Upper lobe of left lung (tissue), 6 donors: ENCODE results near the gene GAL3ST2. TPM values are rescaled to one million over a fixed set of nuclear protein-coding genes. Genes with fewer than 3 reads are reported as not detected.
A peak's percentile ranks its signal among the peaks of the same experiment; 100 is the strongest.

Experiments used
- ATAC-seq, 2 donors: fragments of 200-7000 bp; cut with Tn5 transposase; one replicate each; pipeline ENCODE4 v1.9.1; 2022; ENCODE audit warnings: mild to moderate bottlenecking in 2 of 2, moderate library complexity in 2 of 2; ENCODE audit not compliant: low FRiP score in 2 of 2
- DNase-seq, 2 donors: peaks; one replicate each; pipeline ENCODE4 v3.0.0-alpha.2; 2019 to 2020
- H3K27ac ChIP-seq, 4 donors: fragments of 200-600 bp; sonication (generic); one replicate each; pipeline ENCODE4 v1.5.1; 2016 to 2019
- H3K27me3 ChIP-seq, 4 donors: fragments of 200-600 bp; sonication (generic); one replicate each; pipeline ENCODE4 v1.5.1; 2017 to 2019
- H3K36me3 ChIP-seq, 4 donors: fragments of 200-600 bp; sonication (generic); one replicate each; pipeline ENCODE4 v1.5.1; 2016 to 2019
- H3K4me1 ChIP-seq, 4 donors: fragments of 200-600 bp; sonication (generic); one replicate each; pipeline ENCODE4 v1.5.1; 2018 to 2019
- H3K4me3 ChIP-seq, 4 donors: fragments of 200-600 bp; sonication (generic); one replicate each; pipeline ENCODE4 v1.5.1; 2017 to 2019; ENCODE audit warnings: mild to moderate bottlenecking in 2 of 4, moderate library complexity in 1 of 4
- H3K9me3 ChIP-seq, 4 donors: fragments of 200-600 bp; sonication (generic); one replicate each; pipeline ENCODE4 v1.5.1; 2018 to 2019
- CTCF ChIP-seq, 6 experiments: fragments of 450-650 bp in 4 of 6; fragments of 200-600 bp in 2 of 6; sonication (generic) in 2 of 6; IDR thresholded peaks; one replicate each; pipeline ENCODE4 v1.5.1; 2016 to 2019; ENCODE audit warnings: antibody characterized with exemption in 6 of 6
- EP300 ChIP-seq, 4 donors: sonication (generic); formaldehyde crosslinking; IDR thresholded peaks; one replicate each; pipeline ENCODE4 v1.5.1; 2017; ENCODE audit warnings: antibody characterized with exemption in 4 of 4, control low read depth in 2 of 4
- POLR2A ChIP-seq, 4 donors: fragments of 450-650 bp; IDR thresholded peaks; one replicate each; pipeline ENCODE4 v1.5.1; 2016 to 2017; ENCODE audit warnings: antibody characterized with exemption in 4 of 4, mild to moderate bottlenecking in 2 of 4
- POLR2AphosphoS5 ChIP-seq, 2 donors: sonication (generic); formaldehyde crosslinking; IDR thresholded peaks; one replicate each; pipeline ENCODE4 v1.5.1; 2017; ENCODE audit warnings: antibody characterized with exemption in 2 of 2
- WGBS, 2 donors: methylation state at CpG; one replicate each; pipeline ENCODE4 v1.1.5; 2017 to 2018; 5-methylcytosine and 5-hydroxymethylcytosine counted together
- total RNA-seq, 6 donors: library from RNA; depleted of rRNA in 4 of 6; stranded (reverse); fragments of >200 nt in 4 of 6; gene quantifications; one replicate each; pipeline versions ENCODE4 v1.1.0 to v1.2.1, GENCODE V29; 2016 to 2021
- donor health status: DM: no; HTN: no; CAD: no; lungs with moderate emphysema.
- donor health status: DM: no; HTN: yes; CAD: no; lungs with severe emphysema.

The GAL3ST2 gene
- total RNA-seq, 6 donors from 2014 or later = 0.59 to 2.1 (median 0.91) TPM; not detected in 3

DNA sequence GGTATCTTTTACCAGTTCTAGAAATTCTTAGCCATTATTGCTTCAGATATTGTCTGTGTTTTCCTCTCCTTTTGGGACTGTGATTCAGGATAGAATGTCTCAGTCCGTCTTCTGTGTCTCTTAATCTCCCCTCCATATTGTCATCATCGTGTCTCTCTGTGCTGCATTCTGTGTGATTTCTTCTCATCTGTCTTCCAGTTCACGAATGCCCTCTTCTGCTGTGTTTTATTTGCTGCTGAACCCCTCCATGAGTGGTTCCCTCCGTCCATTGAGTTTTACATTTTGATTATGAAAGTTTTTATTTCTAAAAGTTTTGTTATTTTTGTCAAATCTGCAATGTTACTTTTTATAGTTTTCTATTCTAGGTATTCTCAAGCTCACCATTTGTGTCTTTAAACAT is 30.5 kb upstream of the GAL3ST2 start:
- 94 to 98% methylated on average over 4 of the region's 4 CpGs for WGBS, 2 donors
- H3K27ac ChIP-seq = no peak overlapping the region
- H3K4me1 ChIP-seq = peaks cover 0 to 12% (median 0%) of the 10 kb centered on the region in 4 donors
- ATAC-seq (no peak), DNase-seq (no peak)
- no peaks in the 10 kb centered on the region for H3K9me3 ChIP-seq
- TF ChIP-seq CTCF (IDR thresholded peaks at IDR 0.05) (no peak), POLR2A (IDR thresholded peaks at IDR 0.05) (no peak), POLR2AphosphoS5 (IDR thresholded peaks at IDR 0.05) (no peak)
- no peak overlapping the region for H3K4me3 ChIP-seq
- H3K27me3 ChIP-seq = no peaks in the 10 kb centered on the region
- peaks cover 0 to 44% (median 30%) of the 10 kb centered on the region in 4 donors for H3K36me3 ChIP-seq

DNA sequence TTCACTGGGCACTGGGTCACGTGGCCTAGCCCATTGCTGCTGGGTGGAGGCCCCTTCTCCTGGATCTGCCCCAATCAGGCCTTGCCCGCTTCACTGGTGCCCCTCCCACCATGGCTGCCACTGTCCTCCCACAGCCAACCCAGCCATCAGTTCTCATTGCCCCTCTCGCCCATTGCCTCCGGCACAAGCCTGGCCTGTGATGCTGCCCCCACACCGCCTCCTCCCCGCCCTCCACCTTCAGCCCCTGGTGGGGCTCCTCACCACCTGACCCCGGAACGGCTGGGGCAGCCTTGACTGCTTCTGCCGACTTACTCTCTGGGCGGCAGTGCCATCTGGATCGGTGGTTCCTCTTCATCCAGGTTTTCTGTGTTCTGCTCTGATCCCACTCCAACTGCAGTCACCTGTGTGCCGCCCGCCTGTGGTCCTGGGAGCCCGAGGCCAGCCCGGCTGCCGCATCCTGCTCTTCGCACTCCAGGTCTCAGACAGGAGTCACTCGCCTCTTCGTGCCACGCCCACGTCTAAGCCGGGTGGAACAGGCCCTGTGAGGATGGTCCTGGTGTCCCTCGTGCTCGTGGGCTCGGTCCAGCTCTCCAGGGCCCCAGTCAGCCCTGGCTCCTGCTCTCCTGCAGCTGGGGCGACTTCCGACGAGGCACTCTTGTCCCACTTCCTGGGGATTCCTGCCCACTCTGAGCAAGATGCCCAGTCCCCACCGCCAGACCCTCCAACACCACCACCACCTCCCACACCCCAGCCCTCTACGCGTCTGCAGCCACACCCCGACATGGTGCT is 28.0 kb upstream of the GAL3ST2 start:
- WGBS, 2 donors = 94 to 96% methylated on average over 27 to 32 of the region's 32 CpGs
- Histone ChIP-seq H3K9me3 (no peaks in the 10 kb centered on the region), H3K36me3 (peaks cover 0 to 54% (median 32%) of the 10 kb centered on the region in 4 donors), H3K27ac (no peak overlapping the region), H3K4me1 (peaks cover 0 to 12% (median 0%) of the 10 kb centered on the region in 4 donors), H3K27me3 (no peaks in the 10 kb centered on the region), H3K4me3 (no peak overlapping the region)
- DNase-seq (peak in 1 of 2 donors; percentile 66), ATAC-seq (no peak)
- TF ChIP-seq EP300 (IDR thresholded peaks at IDR 0.05) (no peak), POLR2A (IDR thresholded peaks at IDR 0.05) (no peak), CTCF (IDR thresholded peaks at IDR 0.05) (no peak), POLR2AphosphoS5 (IDR thresholded peaks at IDR 0.05) (no peak)

- H3K4me3 ChIP-seq = no peak overlapping the region
- H3K27ac ChIP-seq = peak overlapping the region in 1 of 4 donors; percentile 48
- ATAC-seq = no peak
- WGBS, 2 donors = 71 to 80% methylated on average over 7 to 18 of the region's 22 CpGs
- peaks cover 0 to 12% (median 0%) of the 10 kb centered on the region in 4 donors for H3K4me1 ChIP-seq
- H3K9me3 ChIP-seq = no peaks in the 10 kb centered on the region
- TF ChIP-seq POLR2AphosphoS5 (IDR thresholded peaks at IDR 0.05) = no peak
- no peak for TF ChIP-seq CTCF (IDR thresholded peaks at IDR 0.05)
- TF ChIP-seq EP300 (IDR thresholded peaks at IDR 0.05) = no peak
- TF ChIP-seq POLR2A (IDR thresholded peaks at IDR 0.05) = no peak
- H3K27me3 ChIP-seq = no peaks in the 10 kb centered on the region
- DNase-seq = no peak
- peaks cover 0 to 53% (median 24%) of the 10 kb centered on the region in 4 donors for H3K36me3 ChIP-seq
Observed at GRCh38 chr2:241750076-241750840, 26.4 kb upstream of the GAL3ST2 start.

DNA sequence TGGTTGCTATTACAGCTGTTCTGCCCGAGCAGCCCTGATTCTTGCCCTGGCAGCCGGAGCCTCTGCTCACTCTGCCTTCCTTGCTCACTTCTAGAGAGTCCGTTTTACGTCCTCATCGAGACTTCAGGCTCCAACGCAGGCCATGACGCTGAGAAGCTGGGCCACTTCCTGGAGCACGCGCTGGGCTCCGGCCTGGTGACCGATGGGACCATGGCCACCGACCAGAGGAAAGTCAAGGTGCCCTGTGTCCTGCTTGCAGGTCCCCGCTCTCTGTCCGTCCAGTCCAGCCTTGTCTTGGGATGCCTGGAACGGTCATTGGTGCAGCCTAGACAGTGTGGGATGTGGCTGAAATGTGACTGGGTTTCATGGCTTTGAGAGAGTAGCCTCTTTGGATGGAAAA is 25.5 kb upstream of the GAL3ST2 start:
- Histone ChIP-seq H3K27ac (peak overlapping the region in 1 of 4 donors; percentile 48), H3K4me3 (no peak overlapping the region), H3K4me1 (peaks cover 0 to 12% (median 0%) of the 10 kb centered on the region in 4 donors), H3K9me3 (no peaks in the 10 kb centered on the region), H3K36me3 (peaks cover 0 to 54% (median 30%) of the 10 kb centered on the region in 4 donors), H3K27me3 (no peaks in the 10 kb centered on the region)
- ATAC-seq = no peak
- TF ChIP-seq CTCF (IDR thresholded peaks at IDR 0.05) = no peak
- no peak for TF ChIP-seq EP300 (IDR thresholded peaks at IDR 0.05)
- no peak for TF ChIP-seq POLR2A (IDR thresholded peaks at IDR 0.05)
- no peak for TF ChIP-seq POLR2AphosphoS5 (IDR thresholded peaks at IDR 0.05)
- WGBS, 2 donors = 95 to 99% methylated on average over 15 of the region's 15 CpGs
- DNase-seq = no peak
